Breast epithelium (tissue), 3 donors: Measurements from ENCODE around the gene HTR2A.

Source experiments
- POLR2A ChIP-seq: fragments of 450-650 bp; IDR thresholded peaks from one replicate; pipeline ENCODE4 v1.6.1; 2016; ENCODE audit warnings: antibody characterized with exemption, mild to moderate bottlenecking, moderate library complexity
- POLR2AphosphoS5 ChIP-seq, 3 donors: sonication (generic); formaldehyde crosslinking; IDR thresholded peaks; one replicate each; pipeline ENCODE4 v1.6.1; 2017; ENCODE audit warnings: antibody characterized with exemption in 3 of 3
- TF ChIP-seq, protein P1 (sequence below), 3 donors: fragments of 450-650 bp; IDR thresholded peaks; one replicate each; pipeline ENCODE4 v1.5.1; 2016 to 2017; ENCODE audit warnings: antibody characterized with exemption in 3 of 3, mild to moderate bottlenecking in 3 of 3, moderate library complexity in 3 of 3

DNA sequence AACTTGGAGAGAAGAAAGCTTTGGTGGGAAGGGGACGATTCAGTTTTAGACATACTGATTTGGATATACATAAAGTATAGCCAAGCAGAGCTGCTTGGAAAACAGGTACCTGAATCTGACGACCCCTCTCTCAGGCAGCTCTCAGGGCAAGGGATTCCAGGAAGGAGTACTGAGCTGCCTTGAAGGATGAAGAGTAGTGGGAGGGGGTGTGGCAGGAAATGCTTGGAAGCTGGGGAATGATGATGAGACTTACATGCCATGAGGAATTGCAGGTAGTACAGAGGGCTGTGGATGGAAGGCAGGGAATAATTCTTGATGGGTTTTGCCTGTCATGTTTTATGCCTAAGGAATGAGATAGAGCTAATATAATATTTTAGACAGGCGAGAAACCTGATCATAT lies 38.7 kb downstream of the HTR2A start:
- TF ChIP-seq, protein P1, sequence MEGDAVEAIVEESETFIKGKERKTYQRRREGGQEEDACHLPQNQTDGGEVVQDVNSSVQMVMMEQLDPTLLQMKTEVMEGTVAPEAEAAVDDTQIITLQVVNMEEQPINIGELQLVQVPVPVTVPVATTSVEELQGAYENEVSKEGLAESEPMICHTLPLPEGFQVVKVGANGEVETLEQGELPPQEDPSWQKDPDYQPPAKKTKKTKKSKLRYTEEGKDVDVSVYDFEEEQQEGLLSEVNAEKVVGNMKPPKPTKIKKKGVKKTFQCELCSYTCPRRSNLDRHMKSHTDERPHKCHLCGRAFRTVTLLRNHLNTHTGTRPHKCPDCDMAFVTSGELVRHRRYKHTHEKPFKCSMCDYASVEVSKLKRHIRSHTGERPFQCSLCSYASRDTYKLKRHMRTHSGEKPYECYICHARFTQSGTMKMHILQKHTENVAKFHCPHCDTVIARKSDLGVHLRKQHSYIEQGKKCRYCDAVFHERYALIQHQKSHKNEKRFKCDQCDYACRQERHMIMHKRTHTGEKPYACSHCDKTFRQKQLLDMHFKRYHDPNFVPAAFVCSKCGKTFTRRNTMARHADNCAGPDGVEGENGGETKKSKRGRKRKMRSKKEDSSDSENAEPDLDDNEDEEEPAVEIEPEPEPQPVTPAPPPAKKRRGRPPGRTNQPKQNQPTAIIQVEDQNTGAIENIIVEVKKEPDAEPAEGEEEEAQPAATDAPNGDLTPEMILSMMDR (IDR thresholded peaks at IDR 0.05) = no peak
- no peak for TF ChIP-seq POLR2A
- no peak for TF ChIP-seq POLR2AphosphoS5 (IDR thresholded peaks at IDR 0.05)
